Subcutaneous abdominal adipose tissue (tissue), 5 donors: ENCODE data around the gene CS.

Experiments
- H3K27ac ChIP-seq: one replicate; pipeline ENCODE4 v1.7.0; 2013; ENCODE audit warnings: low read depth, mild to moderate bottlenecking, inconsistent platforms, low read length, moderate library complexity
- H3K27me3 ChIP-seq, 5 donors: one replicate each; pipeline ENCODE4 v1.7.0; 2013; ENCODE audit warnings: low read length in 5 of 5, inconsistent platforms in 1 of 5; ENCODE audit not compliant: control insufficient read depth in 5 of 5, insufficient read depth in 4 of 5
- H3K36me3 ChIP-seq, 5 donors: one replicate each; pipeline ENCODE4 v1.7.0; 2013; ENCODE audit warnings: low read length in 5 of 5; ENCODE audit not compliant: control insufficient read depth in 5 of 5, insufficient read depth in 5 of 5
- H3K4me1 ChIP-seq, 5 donors: one replicate each; pipeline ENCODE4 v1.7.0; 2013; ENCODE audit warnings: low read length in 5 of 5, mild to moderate bottlenecking in 3 of 5, moderate library complexity in 1 of 5; ENCODE audit not compliant: control insufficient read depth in 5 of 5, insufficient read depth in 5 of 5
- H3K4me3 ChIP-seq, 5 donors: one replicate each; pipeline ENCODE4 v1.7.0; 2013; ENCODE audit warnings: low read length in 5 of 5, low read depth in 1 of 5
- H3K9ac ChIP-seq, 5 donors: one replicate each; pipeline ENCODE4 v1.7.0; 2013; ENCODE audit warnings: low read length in 5 of 5, mild to moderate bottlenecking in 4 of 5, moderate library complexity in 3 of 5
- H3K9me3 ChIP-seq, 5 donors: one replicate each; pipeline ENCODE4 v1.7.0; 2013; ENCODE audit warnings: low read length in 5 of 5; ENCODE audit not compliant: control insufficient read depth in 5 of 5
- donor health status: healthy.
- donor health status: healthy.
- donor health status: healthy.
- donor health status: healthy.
- donor health status: healthy.

Gene CS

GRCh38 chr12:56304872-56305590 is 4.9 kb upstream of the CS start:
- H3K9me3 ChIP-seq = no peaks in the 10 kb centered on the region
- H3K36me3 ChIP-seq = peaks cover 4 to 44% (median 18%) of the 10 kb centered on the region in 5 donors

GRCh38 chr12:56304276-56304675 is 4.1 kb upstream of the CS start:
- H3K9me3 ChIP-seq = no peaks in the 10 kb centered on the region
- no peak overlapping the region for H3K9ac ChIP-seq
- H3K4me3 ChIP-seq = no peak overlapping the region
- H3K27ac ChIP-seq = no peak overlapping the region
- peaks cover 0 to 37% (median 14%) of the 10 kb centered on the region in 5 donors for H3K36me3 ChIP-seq
- peaks cover 11 to 23% (median 22%) of the 10 kb centered on the region in 5 donors for H3K4me1 ChIP-seq
- no peaks in the 10 kb centered on the region for H3K27me3 ChIP-seq

More at GRCh38 chr12:56304872-56305590, 4.9 kb upstream of the CS start:
- H3K4me1 ChIP-seq = peaks cover 8 to 20% (median 16%) of the 10 kb centered on the region in 5 donors
- no peak overlapping the region for H3K4me3 ChIP-seq
- H3K27ac ChIP-seq = no peak overlapping the region
- no peaks in the 10 kb centered on the region for H3K27me3 ChIP-seq
- no peak overlapping the region for H3K9ac ChIP-seq

GRCh38 chr12:56300644-56301464 is 724 bp upstream of the CS start:
- H3K27ac ChIP-seq = peak overlapping the region; percentile 98
- H3K27me3 ChIP-seq = no peaks in the 10 kb centered on the region
- H3K4me1 ChIP-seq = peaks cover 17 to 56% (median 55%) of the 10 kb centered on the region in 5 donors
- peak overlapping the region; percentile 59 to 95 (median 74) for H3K9ac ChIP-seq
- peak overlapping the region; percentile 72 to 96 (median 92) for H3K4me3 ChIP-seq
- peaks cover 0 to 13% (median 6%) of the 10 kb centered on the region in 5 donors for H3K36me3 ChIP-seq
- H3K9me3 ChIP-seq = no peaks in the 10 kb centered on the region

- H3K4me3 ChIP-seq = peak overlapping the region; percentile 72 to 96 (median 93)
- H3K36me3 ChIP-seq = peaks cover 0 to 6% (median 2%) of the 10 kb centered on the region in 5 donors
- peak overlapping the region; percentile 81 to 95 (median 93) for H3K9ac ChIP-seq
- peaks cover 17 to 67% (median 62%) of the 10 kb centered on the region in 5 donors for H3K4me1 ChIP-seq
- no peaks in the 10 kb centered on the region for H3K27me3 ChIP-seq
- H3K27ac ChIP-seq = peak overlapping the region; percentile 98
- no peaks in the 10 kb centered on the region for H3K9me3 ChIP-seq
Observed at GRCh38 chr12:56299308-56299852, 750 bp downstream of the CS start.

GRCh38 chr12:56298828-56299227 is 1.3 kb downstream of the CS start:
- peaks cover 17 to 73% (median 67%) of the 10 kb centered on the region in 5 donors for H3K4me1 ChIP-seq
- no peaks in the 10 kb centered on the region for H3K27me3 ChIP-seq
- peak overlapping the region; percentile 81 to 95 (median 93) for H3K9ac ChIP-seq
- peaks cover 0 to 2% (median 0%) of the 10 kb centered on the region in 5 donors for H3K36me3 ChIP-seq
- no peaks in the 10 kb centered on the region for H3K9me3 ChIP-seq
- H3K4me3 ChIP-seq = peak overlapping the region; percentile 72 to 96 (median 93)
- H3K27ac ChIP-seq = peak overlapping the region; percentile 98

GRCh38 chr12:56297400-56297799 is 2.7 kb downstream of the CS start:
- Histone ChIP-seq H3K36me3 (peaks cover 0 to 2% (median 0%) of the 10 kb centered on the region in 5 donors), H3K27me3 (no peaks in the 10 kb centered on the region), H3K9ac (peak overlapping the region in 1 of 5 donors; percentile 30), H3K4me3 (peak overlapping the region in 3 of 5 donors; percentile 17 to 96 (median 93)), H3K27ac (peak overlapping the region; percentile 98), H3K9me3 (no peaks in the 10 kb centered on the region), H3K4me1 (peaks cover 17 to 83% (median 68%) of the 10 kb centered on the region in 5 donors)

- Histone ChIP-seq H3K36me3 (peaks cover 0 to 7% (median 4%) of the 10 kb centered on the region in 5 donors), H3K27me3 (no peaks in the 10 kb centered on the region), H3K9me3 (no peaks in the 10 kb centered on the region), H3K4me1 (peaks cover 15 to 83% (median 67%) of the 10 kb centered on the region in 5 donors), H3K4me3 (peak overlapping the region in 1 of 5 donors; percentile 35), H3K9ac (peak overlapping the region in 2 of 5 donors; percentile 20 to 21), H3K27ac (peak overlapping the region; percentile 98)
Observed at GRCh38 chr12:56296295-56296694, 3.8 kb downstream of the CS start.

GRCh38 chr12:56293795-56294194 is 6.3 kb downstream of the CS start:
- H3K27me3 ChIP-seq = no peaks in the 10 kb centered on the region
- H3K27ac ChIP-seq = peak overlapping the region; percentile 74
- H3K9me3 ChIP-seq = no peaks in the 10 kb centered on the region
- H3K4me3 ChIP-seq = no peak overlapping the region
- H3K4me1 ChIP-seq = peaks cover 4 to 70% (median 50%) of the 10 kb centered on the region in 5 donors
- H3K9ac ChIP-seq = peak overlapping the region in 1 of 5 donors; percentile 24
- H3K36me3 ChIP-seq = peaks cover 0 to 14% (median 12%) of the 10 kb centered on the region in 5 donors

- H3K9me3 ChIP-seq = no peaks in the 10 kb centered on the region
- no peaks in the 10 kb centered on the region for H3K27me3 ChIP-seq
- no peak overlapping the region for H3K4me3 ChIP-seq
- H3K27ac ChIP-seq = no peak overlapping the region
- no peak overlapping the region for H3K9ac ChIP-seq
- H3K4me1 ChIP-seq = peaks cover 0 to 45% (median 22%) of the 10 kb centered on the region in 5 donors
- peaks cover 4 to 33% (median 23%) of the 10 kb centered on the region in 5 donors for H3K36me3 ChIP-seq
Observed at GRCh38 chr12:56288705-56289387, 11.3 kb downstream of the CS start.
